ENCODE data around the gene TAL1. TPM values are rescaled to one million over a fixed set of nuclear protein-coding genes. Genes with fewer than 3 reads are reported as not detected.

TAL1 gene
- total and polyA plus RNA-seq, 11 donors, result 1.8 to 3.9 (median 2.9) TPM

DNA sequence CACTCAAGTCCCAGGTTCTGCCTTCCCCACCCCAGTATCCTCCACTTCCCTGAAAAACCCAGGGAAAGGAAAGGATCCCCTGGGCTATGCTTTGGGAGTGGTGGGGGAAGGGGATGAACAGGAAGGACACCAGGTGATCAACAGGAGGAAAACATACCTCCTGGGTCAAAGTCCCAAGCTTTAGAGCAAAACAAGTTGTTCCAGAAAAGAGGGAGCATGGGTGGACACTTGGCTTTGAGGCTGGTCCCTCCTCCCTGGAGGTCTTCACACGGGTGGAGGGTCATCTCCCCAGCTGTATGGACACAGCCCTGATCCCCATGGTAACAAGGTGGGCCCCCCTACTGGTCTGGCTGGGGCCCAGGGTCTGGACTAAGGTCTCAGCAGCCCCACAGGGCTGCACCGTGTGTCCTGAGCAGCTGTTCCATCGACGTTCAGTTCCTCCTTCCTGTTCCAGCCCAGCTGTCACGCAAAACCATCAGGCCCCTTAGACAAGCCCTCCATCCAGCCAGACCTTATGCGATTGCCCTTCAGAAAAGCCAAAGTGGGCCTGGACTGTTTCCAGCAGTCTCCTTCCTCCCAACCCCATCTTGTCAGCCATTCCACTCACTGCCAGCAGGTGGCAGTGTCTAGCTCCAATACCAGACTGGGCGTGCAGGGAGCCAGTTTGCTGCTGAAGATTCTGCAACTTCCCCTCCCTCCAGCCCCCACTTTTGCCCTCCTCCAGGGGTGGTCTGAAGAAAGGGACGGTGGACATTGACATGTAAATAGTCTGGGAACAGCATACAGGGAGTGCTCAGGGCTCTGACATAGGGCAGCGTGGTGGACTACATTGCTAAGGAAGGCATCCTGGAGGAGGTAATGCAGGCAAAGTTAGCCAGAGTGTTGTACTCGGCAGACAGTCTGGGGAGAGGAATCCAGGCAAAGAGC is 39.3 kb downstream of the TAL1 start:
- ATAC-seq (peak in 3 of 4 donors; percentile 51 to 67 (median 57)), DNase-seq (peak; percentile 71 to 85 (median 73))
- H3K27me3 ChIP-seq, result peaks cover 0 to 6% (median 0%) of the 10 kb centered on the region in 9 donors
- H3K36me3 ChIP-seq, result no peaks in the 10 kb centered on the region
- no peak overlapping the region for H3K27ac ChIP-seq
- no peak overlapping the region for H3K4me3 ChIP-seq
- peaks cover 0 to 25% (median 14%) of the 10 kb centered on the region in 12 donors for H3K4me1 ChIP-seq
- WGBS, 4 donors, result 7 to 10% (median 8%) methylated on average over 10 of the region's 10 CpGs
- no peak for TF ChIP-seq POLR2A (IDR thresholded peaks at IDR 0.05)
- TF ChIP-seq, protein P1, sequence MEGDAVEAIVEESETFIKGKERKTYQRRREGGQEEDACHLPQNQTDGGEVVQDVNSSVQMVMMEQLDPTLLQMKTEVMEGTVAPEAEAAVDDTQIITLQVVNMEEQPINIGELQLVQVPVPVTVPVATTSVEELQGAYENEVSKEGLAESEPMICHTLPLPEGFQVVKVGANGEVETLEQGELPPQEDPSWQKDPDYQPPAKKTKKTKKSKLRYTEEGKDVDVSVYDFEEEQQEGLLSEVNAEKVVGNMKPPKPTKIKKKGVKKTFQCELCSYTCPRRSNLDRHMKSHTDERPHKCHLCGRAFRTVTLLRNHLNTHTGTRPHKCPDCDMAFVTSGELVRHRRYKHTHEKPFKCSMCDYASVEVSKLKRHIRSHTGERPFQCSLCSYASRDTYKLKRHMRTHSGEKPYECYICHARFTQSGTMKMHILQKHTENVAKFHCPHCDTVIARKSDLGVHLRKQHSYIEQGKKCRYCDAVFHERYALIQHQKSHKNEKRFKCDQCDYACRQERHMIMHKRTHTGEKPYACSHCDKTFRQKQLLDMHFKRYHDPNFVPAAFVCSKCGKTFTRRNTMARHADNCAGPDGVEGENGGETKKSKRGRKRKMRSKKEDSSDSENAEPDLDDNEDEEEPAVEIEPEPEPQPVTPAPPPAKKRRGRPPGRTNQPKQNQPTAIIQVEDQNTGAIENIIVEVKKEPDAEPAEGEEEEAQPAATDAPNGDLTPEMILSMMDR (IDR thresholded peaks at IDR 0.05), result peak; percentile 89 to 98 (median 94)
- intact Hi-C loops (cut with DNase I), result loop anchor here (1.0 to 5.0 kb wide), 7 partner anchors 40 to 535 kb away; partner anchors contain the start of gene TAL1 (in 1 of the 10)
- H3K9me3 ChIP-seq, result no peaks in the 10 kb centered on the region

DNA sequence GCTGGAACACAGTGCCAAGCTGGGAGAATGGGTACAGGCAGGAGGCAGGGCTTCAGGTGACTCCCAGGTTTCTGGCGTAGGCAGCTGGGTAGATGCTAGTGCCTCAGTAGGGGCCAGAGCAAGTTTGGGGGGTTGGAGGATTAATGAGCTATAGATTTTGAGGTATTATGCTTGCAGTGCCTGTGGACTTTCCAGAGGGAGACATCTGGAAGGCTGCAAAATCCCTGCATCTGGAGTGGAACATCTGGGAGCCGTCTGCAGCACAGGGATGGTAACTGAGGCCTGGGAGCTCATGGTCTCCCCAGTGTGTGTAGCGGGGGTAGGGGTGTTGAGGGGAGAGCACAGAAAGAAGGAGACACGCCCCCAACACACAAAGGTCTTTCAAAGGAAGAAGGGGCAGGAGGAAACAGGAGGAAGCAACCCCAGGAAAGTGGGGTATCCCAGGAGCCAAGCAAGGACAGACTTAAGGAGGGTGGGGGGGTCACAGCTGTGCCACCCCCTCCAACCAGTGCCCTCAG is 40.0 kb downstream of the TAL1 start:
- intact Hi-C loops (cut with DNase I), result loop anchor here in 9 of 10 donors (1.0 to 5.0 kb wide), 7 partner anchors 40 to 535 kb away; partner anchors contain the start of gene TAL1 (in 1 of the 9)
- 74 to 86% (median 79%) methylated on average over 4 of the region's 4 CpGs for WGBS, 4 donors
- Histone ChIP-seq H3K36me3 (no peaks in the 10 kb centered on the region), H3K4me3 (no peak overlapping the region), H3K4me1 (peaks cover 0 to 25% (median 14%) of the 10 kb centered on the region in 12 donors), H3K27ac (no peak overlapping the region), H3K9me3 (no peaks in the 10 kb centered on the region), H3K27me3 (peaks cover 0 to 5% (median 0%) of the 10 kb centered on the region in 9 donors)
- DNase-seq (no peak), ATAC-seq (no peak)
- TF ChIP-seq, protein P1 (IDR thresholded peaks at IDR 0.05), result no peak

DNA sequence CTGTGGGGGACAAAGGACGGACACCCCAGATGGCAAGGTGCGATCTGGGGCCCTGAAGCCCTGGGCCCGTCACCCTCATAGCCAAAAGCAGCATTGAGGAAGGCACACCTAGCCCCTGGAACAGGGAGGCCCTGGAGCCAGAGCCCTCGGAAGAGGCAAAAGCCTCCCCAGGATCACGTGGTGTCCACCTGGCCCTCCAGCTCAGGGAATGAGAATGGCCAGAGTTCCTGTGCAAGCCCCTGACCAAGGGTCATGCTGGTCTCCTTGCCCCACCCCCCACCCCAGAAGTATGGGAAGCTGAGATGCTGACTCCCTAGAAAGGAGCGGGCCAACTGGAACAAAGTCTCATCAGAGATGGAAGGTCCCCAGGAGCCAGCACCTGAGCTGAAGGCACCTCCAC is 41.2 kb downstream of the TAL1 start:
- H3K4me3 ChIP-seq, result no peak overlapping the region
- ATAC-seq, result no peak
- no peaks in the 10 kb centered on the region for H3K36me3 ChIP-seq
- no peak for DNase-seq
- intact Hi-C loops (cut with DNase I), result loop anchor here in 7 of 10 donors (5.0 kb wide), 5 partner anchors 41 to 536 kb away; partner anchors contain the start of gene TAL1 (in 1 of the 7)
- H3K27me3 ChIP-seq, result peaks cover 0 to 3% (median 0%) of the 10 kb centered on the region in 9 donors
- peaks cover 0 to 25% (median 14%) of the 10 kb centered on the region in 12 donors for H3K4me1 ChIP-seq
- no peak overlapping the region for H3K27ac ChIP-seq
- no peaks in the 10 kb centered on the region for H3K9me3 ChIP-seq
- WGBS, 4 donors, result 96 to 100% (median 98%) methylated on average over 3 to 6 of the region's 6 CpGs
- TF ChIP-seq, protein P1 (IDR thresholded peaks at IDR 0.05), result no peak
- TF ChIP-seq POLR2A (IDR thresholded peaks at IDR 0.05), result no peak

DNA sequence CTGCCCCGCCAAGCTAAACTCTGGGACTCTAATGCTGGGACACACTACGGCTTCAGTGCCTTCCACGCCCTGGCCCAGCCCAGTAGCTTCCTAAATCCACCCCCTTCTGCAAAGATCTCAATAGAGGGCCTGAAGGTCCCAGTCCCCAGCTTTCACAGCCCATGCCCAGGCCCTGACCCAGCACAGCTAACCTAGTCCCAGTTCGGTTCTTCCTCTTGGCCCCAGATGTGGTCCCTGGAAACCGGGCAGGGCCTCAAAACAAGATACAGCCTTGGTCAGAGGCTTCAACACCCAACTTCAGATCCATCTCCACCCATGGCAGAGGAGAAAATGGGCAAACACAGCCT is 41.5 kb downstream of the TAL1 start:
- Histone ChIP-seq H3K27me3 (peaks cover 0 to 3% (median 0%) of the 10 kb centered on the region in 9 donors), H3K4me3 (no peak overlapping the region), H3K27ac (peak overlapping the region in 1 of 12 donors; percentile 13)

More for the DNA sequence above, 41.5 kb downstream of the TAL1 start:
- no peaks in the 10 kb centered on the region for H3K36me3 ChIP-seq
- intact Hi-C loops (cut with DNase I), result loop anchor here in 7 of 10 donors (5.0 kb wide), 5 partner anchors 42 to 537 kb away; partner anchors contain the start of gene TAL1 (in 1 of the 7)
- no peaks in the 10 kb centered on the region for H3K9me3 ChIP-seq
- 52 to 76% (median 61%) methylated on average over 5 of the region's 5 CpGs for WGBS, 4 donors
- H3K4me1 ChIP-seq, result peaks cover 0 to 25% (median 14%) of the 10 kb centered on the region in 12 donors
- DNase-seq, result no peak
- ATAC-seq, result no peak
- TF ChIP-seq, protein P1 (IDR thresholded peaks at IDR 0.05), result no peak
- TF ChIP-seq POLR2A (IDR thresholded peaks at IDR 0.05), result no peak
